Measurements from ENCODE around the gene PRCD.
A peak's percentile ranks its signal among the peaks of the same experiment; 100 is the strongest.

Gene PRCD

GRCh38 chr17:76497979-76498875, 41.6 kb upstream of the PRCD start:
- TF ChIP-seq TCF4 (CRISPR knock-in tag; IDR thresholded peaks at IDR 0.05; ENCODE audit: borderline replicate concordance): peak; percentile 53; the same call in 1 of the 2 replicates
- peak; percentile 60; the same call in 1 of the 2 replicates for TF ChIP-seq CSDC2 (CRISPR knock-in tag; IDR thresholded peaks at IDR 0.05)
- 0 out of 2 replicates have a peak, but pooled peaks have one; percentile 56 for TF ChIP-seq ZFP3 (CRISPR knock-in tag; IDR thresholded peaks at IDR 0.05)
- TF ChIP-seq CSRNP3 (CRISPR knock-in tag; IDR thresholded peaks at IDR 0.05): no peak
- TF ChIP-seq TSHZ2 (CRISPR knock-in tag; IDR thresholded peaks at IDR 0.05): peak; percentile 75; the same call in 1 of the 2 replicates
- peak; percentile 76 for ATAC-seq

GRCh38 chr17:76498876-76499251, 41.0 kb upstream of the PRCD start:
- no peak for TF ChIP-seq ZFP3 (CRISPR knock-in tag; IDR thresholded peaks at IDR 0.05)
- no peak for TF ChIP-seq ZNF565 (CRISPR knock-in tag; conservative IDR thresholded peaks at IDR 0.05; ENCODE audit: low read depth)
- TF ChIP-seq ISL1 (CRISPR knock-in tag; IDR thresholded peaks at IDR 0.05): no peak
- no peak for TF ChIP-seq ZFP30 (CRISPR knock-in tag; IDR thresholded peaks at IDR 0.05)
- no peak for TF ChIP-seq PATZ1 (CRISPR knock-in tag; IDR thresholded peaks at IDR 0.05; ENCODE audit: borderline replicate concordance)
- TF ChIP-seq OSR1 (CRISPR knock-in tag; IDR thresholded peaks at IDR 0.05): no peak
- no peak for TF ChIP-seq TOX (CRISPR knock-in tag; IDR thresholded peaks at IDR 0.05; ENCODE audit: borderline replicate concordance)
- TF ChIP-seq POU6F1 (CRISPR knock-in tag; IDR thresholded peaks at IDR 0.05; ENCODE audit: borderline replicate concordance, low read depth): no peak
- TF ChIP-seq TCF4 (CRISPR knock-in tag; IDR thresholded peaks at IDR 0.05; ENCODE audit: borderline replicate concordance): no peak
- no peak for TF ChIP-seq CREB5 (CRISPR knock-in tag; IDR thresholded peaks at IDR 0.05; ENCODE audit: low read depth)
- no peak for TF ChIP-seq TSHZ2 (CRISPR knock-in tag; IDR thresholded peaks at IDR 0.05)
- TF ChIP-seq ESRRG (CRISPR knock-in tag; IDR thresholded peaks at IDR 0.05): no peak
- TF ChIP-seq ARNTL (CRISPR knock-in tag; IDR thresholded peaks at IDR 0.05; ENCODE audit: borderline replicate concordance, low read depth): no peak
- no peak for TF ChIP-seq SNAI2 (CRISPR knock-in tag; IDR thresholded peaks at IDR 0.05)
- TF ChIP-seq RARB (CRISPR knock-in tag; IDR thresholded peaks at IDR 0.05): no peak
- TF ChIP-seq CSRNP3 (CRISPR knock-in tag; IDR thresholded peaks at IDR 0.05): no peak
- no peak for TF ChIP-seq ZNF8 (CRISPR knock-in tag; IDR thresholded peaks at IDR 0.05)
- no peak for ATAC-seq
